Myometrial cell (primary cell): ENCODE data around the gene TTC1. TPM values are rescaled to one million over a fixed set of nuclear protein-coding genes. Genes with fewer than 3 reads are reported as not detected.

Experiments
- total RNA-seq: library from RNA; depleted of rRNA; stranded (reverse); fragments of >200 nt; gene quantifications from 2 replicates; pipeline ENCODE4 v1.2.3, GENCODE V29; 2015

The TTC1 gene, protein sequence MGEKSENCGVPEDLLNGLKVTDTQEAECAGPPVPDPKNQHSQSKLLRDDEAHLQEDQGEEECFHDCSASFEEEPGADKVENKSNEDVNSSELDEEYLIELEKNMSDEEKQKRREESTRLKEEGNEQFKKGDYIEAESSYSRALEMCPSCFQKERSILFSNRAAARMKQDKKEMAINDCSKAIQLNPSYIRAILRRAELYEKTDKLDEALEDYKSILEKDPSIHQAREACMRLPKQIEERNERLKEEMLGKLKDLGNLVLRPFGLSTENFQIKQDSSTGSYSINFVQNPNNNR
- 44.7 and 48.7 TPM in 2 replicates for total RNA-seq

GRCh38 chr5:160008877-160009590 is at the start of gene TTC1:
TTC1 (plus strand) TSS chr5:160009139; CDS start chr5:160010529, 1,390 bp downstream.

Other genes starting within 250 kb of the TTC1 start
- under 0.01 TPM in 1 of 2 replicates, not detected in the other for gene ADRA1B, start 92.7 kb upstream of the TTC1 start, total RNA-seq
- 14.2 and 15.3 TPM in 2 replicates for gene PWWP2A, start 110.3 kb downstream of the TTC1 start, total RNA-seq
- gene FABP6, start 220.4 kb downstream of the TTC1 start, total RNA-seq: not detected in 2 replicates